HT-29 (cell line): ENCODE measurements around the gene CPT1A. TPM values are rescaled to one million over a fixed set of nuclear protein-coding genes. Genes with fewer than 3 reads are reported as not detected.

Experiments used
- DNase-seq: peaks from one replicate; pipeline ENCODE4 v3.0.0-alpha.2; 2015; ENCODE audit warnings: low spot score
- total RNA-seq: library from RNA; depleted of rRNA; stranded (reverse); fragments of >200 nt; shearing (Covaris generic); gene quantifications from 2 replicates; pipeline ENCODE4 v1.2.3, GENCODE V29; 2014

CPT1A gene
- total RNA-seq, 1 experiment from 2014 or later = 25.4 TPM

DNA sequence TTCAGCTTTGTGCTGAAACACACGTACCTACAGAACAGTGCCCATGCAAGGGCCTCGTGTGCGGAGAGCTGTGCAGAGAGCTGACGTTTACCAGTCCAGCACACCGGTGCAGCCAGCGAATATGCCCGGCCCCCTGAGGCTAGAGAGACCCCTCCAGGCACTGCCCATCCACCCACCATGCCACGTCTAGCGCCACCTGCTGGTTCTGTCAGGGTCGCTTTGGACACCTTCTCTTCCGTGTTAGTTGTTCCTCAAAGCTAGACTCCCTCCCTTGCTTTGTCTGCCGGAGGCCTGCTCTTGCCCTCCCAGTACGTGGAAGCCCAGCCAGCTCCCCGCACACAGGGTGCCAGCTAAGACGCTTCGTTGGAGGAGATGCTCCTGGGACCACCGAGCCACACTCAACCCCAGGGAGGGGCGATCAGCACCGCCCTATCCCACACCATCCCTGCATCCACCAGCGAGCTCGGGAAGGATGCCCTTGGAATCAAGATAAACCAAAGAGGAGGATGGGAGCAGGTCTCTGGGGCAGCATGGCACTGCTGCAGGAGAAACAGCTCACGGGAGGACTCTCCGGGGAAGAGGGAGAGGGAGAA lies 43.4 kb downstream of the CPT1A start:
- peak; percentile 26 for DNase-seq

DNA sequence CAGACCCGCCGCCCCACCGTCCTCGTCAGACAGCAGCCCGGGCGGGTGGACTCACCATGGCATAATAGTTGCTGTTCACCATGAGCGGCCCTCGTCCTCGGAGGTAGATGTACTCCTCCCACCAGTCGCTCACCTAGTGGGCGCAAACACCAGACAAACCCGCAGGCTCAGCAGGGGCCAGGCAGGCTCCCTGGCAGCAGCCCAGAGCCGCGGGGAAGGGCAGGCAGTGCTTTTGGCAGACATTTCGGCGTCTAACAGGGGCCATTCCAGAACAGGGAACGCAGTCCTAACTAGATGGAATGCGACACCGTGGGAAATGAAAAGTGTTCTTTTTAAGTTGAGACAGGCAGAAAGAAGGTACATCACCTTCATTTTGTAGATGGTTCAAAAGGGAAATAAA lies 44.9 kb downstream of the CPT1A start:
- no peak for DNase-seq

DNA sequence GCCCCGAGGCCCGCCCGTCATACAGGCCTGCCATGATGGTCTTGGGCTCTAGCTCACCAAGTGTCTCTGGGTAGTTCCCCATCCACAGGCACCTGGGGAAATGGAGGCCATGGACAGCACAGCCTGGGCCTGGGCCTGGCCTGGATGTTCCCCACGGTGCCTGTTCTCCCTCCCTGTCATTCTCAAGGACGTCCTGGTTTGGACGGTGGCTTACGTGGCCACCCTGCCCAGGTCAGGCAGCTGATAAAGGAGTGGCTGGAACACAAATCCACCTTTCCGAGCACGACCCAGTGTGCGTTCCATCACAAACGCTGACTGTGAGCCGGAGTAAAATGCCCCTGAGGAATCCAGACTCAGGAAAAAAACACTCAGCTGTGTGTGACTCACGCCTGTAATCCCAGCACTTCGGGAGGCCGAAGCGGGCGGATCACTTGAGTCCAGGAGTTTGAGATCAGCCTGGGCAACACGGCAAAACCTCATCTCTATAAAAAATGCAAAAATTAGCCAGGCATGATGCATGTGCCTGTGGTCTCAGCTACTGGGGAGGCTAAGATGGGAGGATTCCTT lies 49.2 kb downstream of the CPT1A start:
- no peak for DNase-seq

DNA sequence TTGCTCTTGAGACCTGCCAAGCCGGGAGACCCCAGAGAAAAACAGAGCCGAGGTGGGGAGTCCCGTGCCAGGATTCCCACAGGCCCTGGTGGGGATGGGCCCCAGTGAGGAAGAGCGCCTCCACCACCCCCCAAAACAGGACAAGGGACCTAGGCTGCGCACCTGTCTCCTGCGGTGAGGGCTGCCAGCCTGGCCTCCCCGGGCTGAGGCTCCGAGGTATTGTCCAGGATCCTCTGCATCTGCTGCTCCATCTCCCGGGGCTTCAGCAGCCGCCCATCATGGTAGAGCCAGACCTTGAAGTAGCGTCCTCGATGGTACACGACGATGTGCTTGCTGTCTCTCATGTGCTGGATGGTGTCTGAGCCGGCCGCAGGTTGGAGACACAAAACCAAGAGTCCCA lies 57.1 kb downstream of the CPT1A start:
- no peak for DNase-seq

DNA sequence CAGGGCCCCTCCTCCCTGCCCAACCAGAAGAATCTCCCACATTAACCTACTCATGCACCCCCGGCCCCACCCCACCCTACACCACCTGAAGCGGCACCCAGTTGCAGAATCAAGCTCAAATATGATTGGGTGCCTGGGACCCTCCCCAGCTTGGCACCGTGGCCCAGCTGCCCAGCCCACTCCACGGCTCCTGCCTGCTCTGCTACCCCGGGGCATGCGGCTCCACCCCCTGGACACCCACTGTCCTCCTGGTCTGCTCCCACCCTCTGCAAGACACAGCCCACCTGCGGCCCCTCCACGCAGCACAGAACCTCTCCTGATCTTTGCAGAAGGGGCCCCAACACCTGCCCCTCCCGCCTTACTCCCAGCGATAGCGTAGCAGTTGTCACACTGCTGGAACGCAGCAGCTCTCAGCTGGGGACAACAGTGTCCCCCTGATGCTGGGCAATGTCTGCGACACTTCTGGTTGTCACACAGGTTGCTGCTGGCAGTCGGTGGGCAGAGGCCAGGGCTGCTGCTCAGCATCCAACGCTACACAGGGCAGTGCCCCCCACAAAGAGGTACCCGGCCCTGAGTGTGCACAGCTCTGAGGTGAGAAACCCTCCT lies 58.4 kb downstream of the CPT1A start:
- no peak for DNase-seq

DNA sequence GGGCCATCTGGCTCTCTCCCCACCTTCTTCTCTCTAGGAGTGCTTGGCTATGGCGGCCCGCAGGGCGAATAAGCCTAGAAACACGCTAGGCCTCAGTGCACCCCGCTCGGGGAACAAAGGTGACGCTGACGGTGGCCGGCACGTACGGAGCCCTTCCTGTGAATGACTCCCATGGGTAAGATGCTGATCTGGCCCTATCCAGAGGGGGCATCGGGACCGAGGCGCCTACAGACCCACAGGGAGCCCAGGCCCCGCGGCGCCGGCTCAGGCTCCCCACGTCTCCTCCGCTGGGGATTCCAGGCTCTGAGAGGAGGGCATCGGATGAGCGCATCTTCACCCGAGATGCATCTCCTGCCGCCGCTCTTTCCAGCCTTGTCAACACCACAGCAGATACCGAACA lies 59.0 kb downstream of the CPT1A start:
- DNase-seq = no peak

DNA sequence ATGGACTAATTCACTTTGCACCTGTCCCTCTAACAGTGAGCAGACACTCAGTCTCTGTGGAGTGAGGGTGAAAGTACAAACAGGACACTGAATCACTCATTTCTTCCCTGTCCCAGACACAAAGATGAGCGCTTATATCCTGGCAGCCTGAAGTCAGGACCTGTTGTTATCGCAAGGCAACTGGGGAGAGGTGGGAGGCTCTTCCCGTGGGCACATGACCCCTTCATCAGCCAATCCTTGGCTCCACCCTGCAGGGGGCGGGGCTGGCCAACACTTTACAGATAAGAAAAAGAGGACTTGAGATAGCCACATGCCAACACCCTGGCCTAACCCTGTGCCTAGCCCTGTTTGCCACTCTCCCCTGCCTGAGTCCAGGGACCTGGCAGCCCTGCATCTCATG lies 60.9 kb downstream of the CPT1A start:
- no peak for DNase-seq

DNA sequence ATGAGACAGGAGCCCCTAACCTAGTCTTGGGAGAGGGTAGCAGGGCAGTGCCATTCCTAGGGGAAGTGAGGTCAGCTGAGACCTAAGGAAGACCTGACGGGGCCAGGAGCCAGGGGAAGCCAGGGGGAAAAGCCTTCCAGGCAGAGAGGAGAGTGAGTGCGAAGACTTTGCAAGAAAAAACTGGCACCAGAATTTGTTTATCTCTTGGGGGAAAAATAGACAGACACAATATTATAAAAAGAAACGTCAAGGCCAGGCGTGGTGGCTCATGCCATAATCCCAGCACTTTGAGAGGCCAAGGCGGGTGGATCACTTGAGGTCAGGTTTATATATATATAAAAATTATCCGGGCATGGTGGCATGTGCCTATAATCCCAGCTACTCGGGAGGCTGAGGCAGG lies 63.5 kb downstream of the CPT1A start:
- no peak for DNase-seq

DNA sequence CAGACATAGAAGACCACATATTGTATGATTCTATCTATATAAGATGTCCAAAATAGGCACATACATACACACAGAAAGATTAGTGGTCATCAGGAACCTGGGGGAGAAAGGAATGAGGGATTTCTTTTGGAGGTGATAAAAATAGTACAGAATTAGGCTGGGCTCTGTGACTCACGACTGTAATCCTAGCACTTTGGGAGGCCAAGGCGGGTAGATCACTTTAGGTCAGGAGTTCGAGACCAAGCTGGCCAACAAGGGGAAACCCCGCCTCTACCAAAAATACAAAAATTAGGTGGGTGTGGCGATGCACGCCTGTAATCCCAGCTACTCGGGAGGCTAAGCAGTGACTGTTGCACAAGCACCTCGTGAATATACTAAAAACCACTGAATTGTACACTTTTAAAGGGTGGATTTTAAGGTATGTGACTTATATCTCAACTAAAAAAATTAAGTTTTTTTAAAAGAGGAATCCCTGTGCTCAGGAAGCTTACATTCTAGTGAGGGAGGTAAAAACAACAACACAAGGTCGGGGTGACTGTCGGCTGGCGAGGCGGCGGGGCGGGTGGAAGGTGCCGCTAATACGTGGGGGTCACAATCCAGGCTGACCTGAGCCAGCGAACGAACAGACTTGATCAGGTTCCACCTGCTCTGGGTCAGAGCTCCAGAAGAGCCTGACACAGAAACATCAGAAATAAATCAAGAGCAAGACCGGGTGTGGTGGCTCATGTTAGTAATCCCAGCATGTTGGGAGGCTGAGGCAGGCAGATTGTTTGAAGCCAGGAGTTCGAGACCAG lies 65.1 kb downstream of the CPT1A start:
- no peak for DNase-seq

DNA sequence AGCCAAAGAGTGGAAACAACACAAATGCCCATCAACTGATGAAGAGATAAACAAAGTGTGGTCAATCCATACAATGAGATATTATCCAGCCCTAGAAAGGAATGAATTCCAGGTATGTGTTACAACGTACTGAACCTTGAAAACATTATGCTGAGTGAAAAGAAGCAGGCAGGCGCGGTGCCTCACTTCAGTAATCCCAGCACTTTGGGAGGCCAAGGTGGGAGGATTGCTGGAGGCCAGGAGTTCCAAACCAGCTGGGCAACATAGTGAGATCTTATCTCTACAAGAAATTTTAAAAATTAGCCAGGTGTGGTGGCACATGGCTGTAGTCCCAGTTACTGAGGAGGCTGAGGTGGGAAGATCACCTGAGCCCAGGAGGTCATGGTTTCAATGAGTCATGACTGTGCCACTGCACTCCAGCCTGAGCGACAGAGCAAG lies 65.7 kb downstream of the CPT1A start:
- peak; percentile 13 for DNase-seq

DNA sequence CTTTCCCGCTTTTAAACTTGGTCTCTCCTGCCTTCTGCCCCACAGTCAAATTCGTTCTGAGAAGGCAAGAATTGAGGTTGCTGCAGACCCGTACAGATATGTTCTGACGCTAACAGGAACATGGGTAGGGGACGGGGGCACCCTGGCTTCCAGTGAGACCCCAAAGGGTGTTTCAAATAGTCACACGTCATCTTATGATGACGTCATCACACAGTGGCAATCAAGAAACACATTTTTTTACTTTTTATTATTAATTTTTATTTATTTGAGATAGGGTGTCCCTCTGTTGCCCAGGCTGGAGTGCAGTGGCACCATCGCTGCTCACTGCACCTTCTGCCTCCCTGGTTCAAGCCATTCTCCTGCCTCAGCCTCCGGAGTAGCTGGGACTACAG lies 67.5 kb downstream of the CPT1A start:
- DNase-seq = no peak

DNA sequence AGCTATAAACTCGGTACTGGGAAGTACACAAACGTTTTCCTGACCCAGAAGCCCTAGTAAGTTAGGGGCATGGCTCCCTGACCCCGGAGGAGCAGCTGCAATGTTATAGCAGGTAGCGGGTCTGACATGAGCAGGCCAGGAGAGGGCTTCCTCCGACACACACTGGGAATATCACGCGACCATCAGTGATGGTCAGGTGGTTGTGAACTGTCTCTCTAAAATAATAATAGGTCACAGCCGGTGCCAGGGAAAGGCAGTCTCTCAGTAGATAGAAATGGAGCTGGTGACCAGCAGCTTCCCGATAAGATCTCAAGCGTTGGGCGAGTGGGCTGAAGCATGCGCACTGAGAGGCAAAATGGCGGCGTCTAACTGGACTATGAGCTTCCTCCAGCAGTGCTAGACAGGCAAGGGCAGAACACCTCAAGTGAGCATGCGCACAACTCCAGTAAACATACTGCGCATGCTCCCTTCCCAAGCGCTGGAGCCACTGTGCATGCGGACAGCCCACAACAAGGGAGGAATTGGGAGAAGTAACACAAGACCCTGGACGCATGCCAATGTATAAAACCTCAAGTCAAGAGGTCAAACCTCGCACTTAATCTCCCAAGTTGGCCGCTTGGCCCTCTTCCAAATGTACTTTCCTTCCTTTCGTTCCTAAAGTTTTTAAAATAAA lies 68.1 kb downstream of the CPT1A start:
- DNase-seq = no peak

DNA sequence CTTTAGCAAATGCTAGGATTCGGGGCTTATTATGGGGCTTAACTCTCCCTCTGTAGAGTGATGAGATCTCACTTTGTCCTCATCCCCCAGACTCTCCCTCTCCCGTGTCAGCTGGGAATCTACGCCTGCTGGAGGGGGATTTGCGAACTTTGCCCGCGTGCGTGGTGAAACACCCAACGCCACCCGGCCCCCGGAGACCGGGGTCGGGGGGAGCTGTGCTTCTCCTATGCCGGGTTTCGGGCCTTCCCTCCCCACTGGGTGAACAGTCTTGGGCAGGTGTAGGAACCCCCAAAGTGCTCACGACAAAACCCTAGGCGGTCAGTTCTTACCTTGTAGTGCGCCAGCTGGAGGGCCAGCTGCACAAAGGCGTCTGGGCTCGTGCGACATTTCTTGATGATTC lies 68.8 kb downstream of the CPT1A start:
- DNase-seq = no peak

DNA sequence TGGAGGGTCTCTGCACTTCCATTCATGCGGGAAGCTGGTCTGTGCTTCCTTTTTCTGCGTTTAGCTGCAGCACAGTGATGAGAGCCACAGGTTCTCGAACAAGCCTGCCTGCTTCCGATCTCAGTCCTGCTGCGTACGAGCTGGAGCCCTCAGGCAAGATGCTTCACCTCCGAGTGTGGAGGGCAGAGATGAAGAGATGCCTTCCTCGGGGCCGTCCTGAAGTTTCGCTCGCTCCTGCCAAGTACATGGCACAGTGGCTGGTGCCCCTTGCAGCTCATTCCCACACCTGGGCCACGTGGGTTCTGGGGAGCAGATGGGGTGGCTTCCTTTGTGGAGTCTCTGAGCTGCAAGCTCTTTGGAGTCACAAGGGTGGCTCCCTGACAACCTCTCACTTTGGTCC lies 70.9 kb downstream of the CPT1A start:
- DNase-seq = no peak

DNA sequence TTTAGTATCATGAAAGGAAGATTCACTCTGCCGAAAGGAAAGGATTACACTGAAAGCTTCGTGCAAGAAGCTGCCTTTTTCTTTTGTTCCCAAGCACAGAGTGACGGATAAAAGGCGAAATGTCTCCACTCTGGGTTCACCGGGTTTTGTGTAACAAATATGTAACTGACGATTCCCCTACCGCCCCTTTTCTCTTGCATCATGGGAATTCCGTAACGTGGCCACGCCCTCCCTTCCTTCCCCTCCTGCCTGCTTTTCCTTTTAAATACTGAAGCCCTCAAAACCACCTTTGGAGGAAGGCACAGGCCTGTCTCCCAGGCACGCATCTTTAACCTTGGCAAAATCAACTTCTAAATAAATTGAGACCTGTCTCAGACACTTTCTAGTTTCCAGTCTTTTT lies 74.0 kb downstream of the CPT1A start:
- DNase-seq = no peak

DNA sequence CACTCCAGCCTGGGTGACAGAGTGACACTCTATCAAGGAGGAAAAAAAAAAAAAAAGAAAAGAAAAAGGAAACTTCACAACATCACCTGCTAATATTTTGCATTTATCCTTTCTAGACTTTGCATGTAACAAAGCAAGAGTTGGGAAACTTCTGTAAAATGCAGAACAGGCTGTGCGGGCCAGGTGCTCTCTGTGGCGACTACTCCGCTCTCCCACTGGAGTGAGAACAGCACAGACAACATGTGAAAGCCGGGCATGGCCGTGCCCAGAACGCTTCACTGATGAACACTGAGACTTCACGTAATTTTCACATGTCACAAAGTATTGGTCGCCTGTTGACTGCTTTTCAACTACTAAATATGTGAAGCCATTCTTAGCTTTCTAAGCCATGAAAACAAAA lies 74.9 kb downstream of the CPT1A start:
- DNase-seq = no peak

DNA sequence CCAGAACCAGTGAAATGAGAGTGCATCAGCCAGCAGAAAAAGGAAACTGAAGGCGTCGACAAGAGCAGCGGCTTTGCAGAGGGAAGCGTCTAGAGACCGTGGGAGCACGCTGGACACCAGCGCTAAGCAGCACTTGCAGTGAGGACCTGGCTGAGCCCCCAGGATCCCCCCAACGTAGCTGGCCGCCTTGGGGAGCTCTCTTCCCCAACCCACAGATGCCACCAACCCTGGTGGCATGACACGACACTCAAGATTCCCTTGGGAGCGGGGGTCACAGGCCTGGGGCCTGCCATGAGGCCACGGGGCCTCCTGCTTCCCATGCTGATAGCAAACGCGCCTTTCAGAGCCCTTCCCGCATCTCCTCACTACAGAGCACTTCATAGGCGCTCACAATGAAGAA lies 77.0 kb downstream of the CPT1A start:
- no peak for DNase-seq

DNA sequence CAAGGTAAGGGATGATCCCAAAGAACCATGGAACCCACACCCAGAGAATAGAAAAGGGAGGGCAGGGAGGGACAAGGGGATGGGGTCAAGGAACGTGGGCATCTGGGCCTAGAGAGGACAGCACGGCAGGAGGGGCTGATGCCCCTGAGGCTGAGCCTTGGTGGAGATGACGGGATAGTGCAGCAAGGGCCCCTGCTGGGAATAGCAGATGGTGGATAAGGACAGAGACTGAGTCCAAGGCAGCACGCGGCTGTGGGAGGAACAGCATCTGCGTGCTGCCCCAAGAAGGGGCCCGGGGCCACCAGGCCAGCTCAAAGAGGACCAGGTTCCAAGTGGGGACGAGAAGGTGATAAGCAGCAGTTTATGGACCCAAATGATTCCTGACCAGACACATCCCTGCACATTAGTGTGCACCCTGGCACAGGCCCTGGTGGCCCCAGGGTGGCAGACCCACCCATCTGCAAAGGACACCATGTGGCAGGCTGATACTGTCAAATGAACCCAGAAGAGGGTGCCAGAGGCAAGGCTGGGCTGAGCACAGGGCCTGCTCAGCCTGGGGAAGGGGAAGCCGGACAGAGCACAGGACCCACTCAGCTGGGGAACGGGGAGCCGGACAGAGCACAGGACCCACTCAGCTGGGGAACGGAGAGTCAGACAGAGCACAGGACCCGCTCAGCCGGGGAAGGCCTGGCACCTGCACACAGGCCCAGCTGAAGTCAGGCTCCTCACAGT lies 77.6 kb downstream of the CPT1A start:
- DNase-seq = no peak

DNA sequence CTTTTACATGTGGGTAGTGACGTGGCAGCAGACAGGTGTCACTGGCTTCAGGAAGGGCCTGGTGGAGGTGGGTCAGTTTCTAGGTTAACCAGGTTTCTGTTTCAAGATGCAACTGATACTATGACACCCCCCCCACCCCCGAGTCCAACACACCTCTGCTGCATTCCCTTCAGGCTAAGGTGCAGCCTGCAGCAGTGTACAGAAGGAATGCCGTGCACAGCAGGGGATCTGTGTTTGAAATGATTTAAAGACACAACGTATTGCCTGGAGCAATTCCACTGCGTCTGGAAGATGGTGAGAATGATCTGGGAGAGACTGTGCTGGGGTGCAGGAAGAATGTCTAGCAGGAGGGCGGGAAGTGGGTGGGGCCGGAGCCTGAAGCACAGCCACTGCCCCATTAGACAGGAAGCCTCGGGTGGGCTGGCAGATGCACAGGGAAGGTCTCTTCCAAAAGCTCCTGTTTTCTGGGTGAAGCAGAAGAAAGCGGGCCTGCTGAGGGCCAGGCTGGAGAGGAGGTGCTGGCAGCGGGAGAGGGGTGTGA lies 78.5 kb downstream of the CPT1A start:
- no peak for DNase-seq

DNA sequence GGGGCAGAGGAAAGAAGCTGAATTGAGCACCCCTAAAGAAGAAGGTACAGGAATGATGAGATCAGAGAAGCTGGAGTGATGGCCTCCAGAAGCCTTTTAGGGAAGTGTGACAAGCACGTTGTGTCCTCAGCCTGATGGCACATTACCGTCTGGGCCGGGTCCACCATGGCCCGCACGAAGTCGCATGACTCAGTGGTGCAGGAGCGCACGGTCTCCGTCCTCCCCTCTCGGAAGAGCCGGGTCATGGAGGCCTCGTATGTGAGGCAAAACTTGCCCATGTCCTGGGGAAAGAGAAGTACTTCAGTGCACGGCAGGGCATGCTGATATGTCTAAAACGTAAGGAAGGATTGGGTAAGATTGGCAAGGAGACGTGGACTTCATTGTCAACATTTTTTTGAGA lies 79.2 kb downstream of the CPT1A start:
- no peak for DNase-seq

DNA sequence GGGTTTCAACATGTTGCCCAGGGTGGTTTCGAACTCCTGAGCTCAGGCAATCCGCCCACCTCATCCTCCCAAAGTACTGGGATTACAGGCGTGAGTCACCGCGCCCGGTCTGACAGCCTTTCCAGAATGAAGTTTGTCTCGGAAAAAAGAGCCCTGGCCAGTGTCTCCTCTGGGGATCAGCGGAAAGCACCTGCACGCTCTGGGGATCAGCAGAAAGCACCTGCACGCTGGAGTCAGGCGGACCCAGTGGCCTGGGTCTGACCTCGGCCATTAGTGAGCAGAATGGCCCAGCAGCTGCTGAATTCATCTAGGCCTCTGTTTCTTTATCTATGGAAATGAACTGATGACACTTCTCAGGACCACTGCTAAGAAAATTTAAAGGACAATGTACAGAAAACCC lies 79.9 kb downstream of the CPT1A start:
- no peak for DNase-seq
